ENCODE results near the gene TMEM256.
"Not testable (repeated sequence)": the region's sequence is repeated elsewhere in the genome, so short reads cannot be mapped to it uniquely, and the experiment has no call there.

Gene TMEM256

DNA sequence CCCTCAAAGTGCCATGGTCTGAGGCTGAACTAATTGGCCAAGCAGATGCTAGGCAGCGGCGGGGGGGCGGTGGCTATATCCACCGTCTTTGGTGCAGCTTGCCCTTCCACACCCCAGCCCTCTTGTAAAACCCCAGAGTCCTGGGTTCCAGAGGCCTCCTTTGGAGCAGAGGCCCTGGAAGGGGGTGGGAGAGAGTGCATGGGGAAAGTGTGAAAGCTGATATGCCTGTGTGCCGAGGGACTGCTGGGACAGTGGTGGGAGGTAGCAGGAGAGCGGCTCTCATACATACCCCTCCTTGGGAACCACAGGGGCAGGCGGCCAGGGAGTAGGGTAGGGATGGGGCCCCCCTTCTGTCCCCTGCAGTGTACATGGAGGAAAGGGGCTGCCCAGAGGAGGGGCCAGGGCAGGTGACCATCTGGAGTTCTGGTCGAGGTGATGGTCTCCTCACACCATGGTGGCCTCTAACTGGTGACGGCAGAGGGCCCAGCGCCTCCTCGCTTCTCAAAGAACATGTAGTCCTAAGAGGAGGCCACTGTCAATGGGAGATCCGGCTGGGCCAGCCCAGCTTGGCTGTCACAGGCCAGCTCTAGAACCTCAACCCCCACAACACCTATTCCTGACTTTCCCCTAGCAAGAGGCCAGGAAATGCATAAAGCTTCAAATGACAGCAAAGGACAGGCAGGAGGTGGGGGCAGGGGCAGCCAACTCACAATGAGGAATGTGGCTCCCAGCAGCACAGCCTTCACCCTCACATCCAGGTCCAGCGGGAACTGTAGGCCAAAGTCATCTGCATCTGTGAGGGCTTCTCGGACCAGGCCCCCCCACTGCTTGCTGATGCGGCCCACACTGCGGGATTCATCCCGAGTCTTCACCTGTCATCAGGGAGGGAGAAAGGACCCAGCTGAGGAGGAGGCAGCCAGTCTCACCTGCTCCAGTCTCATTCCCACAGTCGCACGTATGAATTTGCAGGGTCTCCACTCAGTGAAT, 13.7 kb downstream of the TMEM256 start:
- no peaks in the 10 kb centered on the region for H3K9me3 Mint-ChIP-seq
- H3K4me1 Mint-ChIP-seq (ENCODE audit: low read depth), result peaks cover 14% of the 10 kb centered on the region
- no peaks in the 10 kb centered on the region for H3K27me3 Mint-ChIP-seq (ENCODE audit: low read depth)
- peaks cover 17% of the 10 kb centered on the region for H3K36me3 Mint-ChIP-seq (ENCODE audit: low read depth)
- H3K4me3 Mint-ChIP-seq, result no peak overlapping the region
- no peak overlapping the region for H3K27ac Mint-ChIP-seq

DNA sequence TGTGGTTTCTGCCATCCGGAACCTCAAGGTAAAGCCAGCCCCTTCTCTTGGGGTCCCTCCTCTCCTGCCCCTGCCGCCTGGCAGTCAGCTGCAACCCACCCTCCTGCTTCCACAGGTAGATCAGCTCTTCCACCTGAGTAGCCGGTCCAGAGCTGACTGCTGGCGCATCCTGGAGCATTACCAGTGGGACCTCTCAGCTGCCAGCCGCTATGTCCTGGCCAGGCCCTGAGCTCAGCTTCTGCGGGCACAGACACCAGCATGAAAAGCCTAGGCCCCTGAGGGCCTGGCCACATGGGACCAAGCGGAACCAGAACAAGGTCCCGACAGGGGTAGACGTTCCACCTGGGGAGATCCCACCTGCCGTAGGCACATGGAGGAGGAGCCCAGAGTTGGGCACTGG, 15.0 kb downstream of the TMEM256 start:
- Mint-ChIP-seq H3K4me1 (ENCODE audit: low read depth) (peaks cover 13% of the 10 kb centered on the region), H3K36me3 (ENCODE audit: low read depth) (peaks cover 17% of the 10 kb centered on the region), H3K9me3 (no peaks in the 10 kb centered on the region), H3K27ac (no peak overlapping the region), H3K27me3 (ENCODE audit: low read depth) (no peaks in the 10 kb centered on the region), H3K4me3 (no peak overlapping the region)

DNA sequence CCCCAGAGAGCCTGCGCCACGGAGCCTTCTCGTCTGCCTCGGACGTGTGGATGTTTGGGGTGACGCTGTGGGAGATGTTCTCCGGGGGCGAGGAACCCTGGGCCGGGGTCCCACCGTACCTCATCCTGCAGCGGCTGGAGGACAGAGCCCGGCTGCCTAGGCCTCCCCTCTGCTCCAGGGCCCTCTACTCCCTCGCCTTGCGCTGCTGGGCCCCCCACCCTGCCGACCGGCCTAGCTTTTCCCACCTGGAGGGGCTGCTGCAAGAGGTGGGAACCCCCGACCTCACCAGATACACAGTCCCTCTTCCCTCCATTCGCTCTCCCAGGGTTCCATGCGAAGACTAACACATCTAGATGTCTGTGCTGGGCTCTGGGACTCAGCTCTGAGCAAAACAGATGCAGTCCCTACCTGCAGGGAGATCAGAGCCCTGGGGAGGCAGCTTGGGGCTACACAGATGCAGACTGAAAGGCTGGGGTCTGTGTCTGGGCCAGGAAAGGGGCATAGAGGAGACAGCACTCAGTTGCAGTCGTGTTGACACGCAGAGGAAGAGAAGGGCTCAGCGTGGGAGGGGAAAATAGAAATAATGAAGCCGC, 19.3 kb downstream of the TMEM256 start:
- H3K27ac Mint-ChIP-seq, result peak overlapping the region; percentile 41
- peaks cover 7% of the 10 kb centered on the region for H3K4me1 Mint-ChIP-seq (ENCODE audit: low read depth)
- no peaks in the 10 kb centered on the region for H3K9me3 Mint-ChIP-seq
- H3K27me3 Mint-ChIP-seq (ENCODE audit: low read depth), result peaks cover 31% of the 10 kb centered on the region
- H3K36me3 Mint-ChIP-seq (ENCODE audit: low read depth), result peaks cover 2% of the 10 kb centered on the region
- peak overlapping the region; percentile 73 for H3K4me3 Mint-ChIP-seq

DNA sequence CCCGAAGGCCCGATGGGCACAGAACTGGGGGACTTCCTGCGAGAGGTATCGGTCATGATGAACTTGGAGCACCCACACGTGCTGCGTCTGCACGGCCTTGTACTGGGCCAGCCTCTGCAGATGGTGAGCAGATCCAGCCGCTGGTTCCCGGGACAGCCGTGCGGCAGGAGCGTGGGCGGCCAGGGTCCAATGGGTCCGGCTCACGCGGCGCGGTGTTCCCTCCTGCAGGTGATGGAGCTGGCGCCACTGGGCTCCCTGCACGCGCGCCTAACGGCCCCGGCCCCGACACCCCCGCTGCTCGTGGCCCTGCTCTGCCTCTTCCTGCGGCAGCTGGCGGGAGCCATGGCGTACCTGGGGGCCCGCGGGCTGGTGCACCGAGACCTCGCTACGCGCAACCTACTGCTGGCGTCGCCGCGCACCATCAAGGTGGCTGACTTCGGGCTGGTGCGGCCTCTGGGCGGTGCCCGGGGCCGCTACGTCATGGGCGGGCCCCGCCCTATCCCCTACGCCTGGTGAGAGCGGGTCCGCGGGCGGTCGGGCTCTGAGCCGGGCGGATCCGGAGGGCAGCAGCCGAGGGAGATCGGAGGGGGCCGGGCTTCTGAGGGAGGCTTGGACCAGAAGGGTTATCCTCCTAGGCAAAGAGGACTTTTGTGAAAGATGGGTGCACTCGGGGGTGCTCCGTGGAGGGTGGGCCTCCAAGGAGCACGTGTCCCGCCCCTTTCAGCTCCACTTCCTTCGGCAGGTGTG, 20.0 kb downstream of the TMEM256 start:
- Mint-ChIP-seq H3K4me1 (ENCODE audit: low read depth) (peaks cover 7% of the 10 kb centered on the region), H3K27ac (peak overlapping the region; percentile 69)

DNA sequence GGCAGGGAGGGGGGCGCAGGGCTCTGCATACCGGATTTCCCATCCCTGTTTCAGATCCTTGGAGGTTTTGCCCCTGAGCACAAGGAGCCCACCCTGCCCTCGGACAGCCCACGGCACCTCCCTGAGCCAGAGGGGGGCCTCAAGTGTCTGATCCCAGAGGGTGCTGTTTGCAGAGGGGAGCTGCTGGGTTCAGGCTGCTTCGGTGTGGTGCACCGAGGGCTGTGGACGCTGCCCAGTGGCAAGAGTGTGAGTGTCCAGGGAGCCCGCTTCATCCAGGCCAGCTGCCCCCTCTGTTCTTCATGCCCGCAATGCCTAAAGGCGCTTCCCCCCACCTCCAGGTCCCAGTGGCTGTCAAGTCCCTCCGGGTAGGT, 20.5 kb downstream of the TMEM256 start:
- Mint-ChIP-seq H3K4me3 (no peak overlapping the region), H3K9me3 (peaks cover 6% of the 10 kb centered on the region), H3K4me1 (ENCODE audit: low read depth) (peaks cover 7% of the 10 kb centered on the region), H3K27ac (peak overlapping the region; percentile 15), H3K27me3 (ENCODE audit: low read depth) (peaks cover 38% of the 10 kb centered on the region), H3K36me3 (ENCODE audit: low read depth) (peaks cover 2% of the 10 kb centered on the region)

More for the DNA sequence above, 20.0 kb downstream of the TMEM256 start:
- H3K9me3 Mint-ChIP-seq, result peaks cover 6% of the 10 kb centered on the region
- peaks cover 2% of the 10 kb centered on the region for H3K36me3 Mint-ChIP-seq (ENCODE audit: low read depth)
- H3K27me3 Mint-ChIP-seq (ENCODE audit: low read depth), result peaks cover 38% of the 10 kb centered on the region
- H3K4me3 Mint-ChIP-seq, result peak overlapping the region; percentile 73

DNA sequence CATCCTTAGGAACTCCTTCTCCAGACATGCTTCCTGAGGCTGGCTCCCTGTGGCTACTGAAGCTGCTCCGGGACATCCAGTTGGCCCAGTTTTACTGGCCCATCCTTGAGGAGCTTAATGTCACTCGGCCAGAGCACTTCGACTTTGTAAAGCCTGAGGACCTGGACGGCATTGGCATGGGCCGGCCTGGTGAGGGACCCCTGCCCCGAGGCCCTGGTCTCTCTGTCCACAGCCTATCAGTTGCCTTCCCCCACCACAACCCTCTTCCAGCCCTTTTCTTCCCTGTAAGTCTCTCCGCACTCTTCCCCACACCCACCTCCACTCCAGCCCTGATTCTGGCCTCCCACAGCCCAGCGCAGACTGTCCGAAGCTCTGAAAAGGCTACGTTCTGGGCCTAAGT, 21.0 kb downstream of the TMEM256 start:
- H3K9me3 Mint-ChIP-seq, result peaks cover 6% of the 10 kb centered on the region
- no peak overlapping the region for H3K4me3 Mint-ChIP-seq
- H3K4me1 Mint-ChIP-seq (ENCODE audit: low read depth), result peaks cover 7% of the 10 kb centered on the region
- H3K27ac Mint-ChIP-seq, result no peak overlapping the region
- peaks cover 2% of the 10 kb centered on the region for H3K36me3 Mint-ChIP-seq (ENCODE audit: low read depth)
- peaks cover 38% of the 10 kb centered on the region for H3K27me3 Mint-ChIP-seq (ENCODE audit: low read depth)

DNA sequence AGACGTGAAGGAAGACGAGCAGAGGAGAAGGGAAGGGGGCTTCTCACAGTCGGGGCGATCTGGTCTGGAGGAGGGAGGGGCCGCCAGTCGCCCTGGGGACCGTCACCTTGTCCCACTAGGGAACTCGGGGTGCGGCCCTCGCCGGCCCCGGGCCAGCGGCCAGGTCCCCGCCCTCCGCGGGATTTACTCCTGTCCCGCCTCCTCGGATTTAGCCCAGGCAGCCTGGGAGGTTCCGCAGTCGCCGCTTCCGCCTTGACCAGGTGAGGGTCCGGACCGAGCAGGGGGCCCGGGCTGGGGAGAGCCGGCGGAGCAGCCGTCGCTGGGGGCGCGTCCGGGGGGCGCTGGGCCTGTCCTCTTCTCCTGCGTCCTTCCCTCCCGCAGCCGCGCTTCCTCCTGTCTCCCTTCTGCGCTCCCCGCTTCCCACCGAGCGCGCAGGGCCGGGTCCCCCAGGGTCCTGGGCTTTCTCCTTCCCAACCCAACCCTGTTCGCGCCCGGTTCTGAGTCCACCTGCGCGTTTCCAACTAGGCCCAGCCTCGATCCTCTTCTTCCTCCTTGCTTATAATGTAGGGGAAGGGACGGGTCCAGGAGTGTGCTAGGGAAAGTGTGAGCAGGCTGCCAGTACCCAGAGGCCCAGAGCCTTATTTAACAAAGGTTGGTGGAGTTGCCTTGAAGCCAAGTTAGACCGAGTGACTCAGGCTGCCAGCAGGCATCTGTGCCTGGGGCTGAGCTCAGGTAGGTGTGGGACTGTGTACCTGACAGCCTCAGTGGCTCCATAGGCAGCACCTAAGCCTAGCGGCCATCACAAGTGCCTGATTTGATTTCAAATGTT, 22.8 kb downstream of the TMEM256 start, which contains the start of gene TNK1:
Gene TNK1, plus strand, starts transcription at position 235 of the 829 bp plus-strand sequence. CDS start 1,838 bp downstream, outside the sequence.
- Mint-ChIP-seq H3K4me3 (no peak within 1 kb of the TSS), H3K27me3 (ENCODE audit: low read depth) (peaks cover 45% of the 10 kb centered on the region), H3K36me3 (ENCODE audit: low read depth) (peaks cover 1% of the 10 kb centered on the region), H3K4me1 (ENCODE audit: low read depth) (peaks cover 7% of the 10 kb centered on the region), H3K9me3 (peaks cover 6% of the 10 kb centered on the region), H3K27ac (no peak within 1 kb of the TSS)

DNA sequence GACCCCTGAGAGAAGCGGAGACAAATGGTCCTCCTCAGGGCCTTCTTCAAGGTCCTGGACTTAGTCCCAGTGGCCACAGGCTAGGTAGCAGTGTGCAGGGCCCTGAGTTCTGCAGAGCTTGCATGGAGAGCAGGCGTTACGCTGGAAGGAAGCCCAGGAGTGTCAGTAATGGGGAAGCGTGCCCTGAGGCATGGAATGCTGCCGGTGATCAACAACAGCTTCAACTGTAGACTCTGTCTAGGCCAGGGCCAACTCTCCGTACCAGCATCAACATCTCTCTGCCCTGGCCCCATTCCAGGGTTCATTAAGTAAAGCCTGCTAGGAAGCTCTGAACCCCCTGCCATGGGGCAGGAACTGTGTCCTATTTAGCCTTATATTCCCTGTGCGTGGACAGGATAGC, 23.6 kb downstream of the TMEM256 start:
- H3K36me3 Mint-ChIP-seq (ENCODE audit: low read depth), result peaks cover 1% of the 10 kb centered on the region
- peaks cover 45% of the 10 kb centered on the region for H3K27me3 Mint-ChIP-seq (ENCODE audit: low read depth)
- no peak overlapping the region for H3K27ac Mint-ChIP-seq
- peaks cover 7% of the 10 kb centered on the region for H3K4me1 Mint-ChIP-seq (ENCODE audit: low read depth)
- H3K4me3 Mint-ChIP-seq, result no peak overlapping the region
- H3K9me3 Mint-ChIP-seq, result peaks cover 6% of the 10 kb centered on the region

DNA sequence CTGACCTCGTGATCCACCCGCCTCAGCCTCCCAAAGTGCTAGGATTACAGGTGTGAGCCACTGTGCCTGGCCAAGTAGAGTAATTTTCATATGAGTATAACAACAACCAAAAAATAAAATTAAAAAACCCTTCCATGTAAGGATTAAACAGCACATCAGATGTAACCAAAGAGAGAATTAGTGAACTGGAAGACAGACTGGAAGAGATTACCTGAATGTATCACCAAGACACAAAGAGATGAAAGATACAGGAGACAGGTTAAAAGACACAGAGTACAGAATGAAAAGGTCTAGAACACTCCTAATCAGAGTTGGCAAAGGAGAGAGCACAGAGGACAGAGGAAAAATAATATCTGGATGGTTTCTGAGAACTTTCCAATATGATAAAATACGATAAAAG, 24.8 kb downstream of the TMEM256 start:
- H3K9me3 Mint-ChIP-seq, result peaks cover 6% of the 10 kb centered on the region
- H3K36me3 Mint-ChIP-seq (ENCODE audit: low read depth), result peaks cover 1% of the 10 kb centered on the region
- peaks cover 4% of the 10 kb centered on the region for H3K4me1 Mint-ChIP-seq (ENCODE audit: low read depth)
- H3K27me3 Mint-ChIP-seq (ENCODE audit: low read depth), result peaks cover 49% of the 10 kb centered on the region
- H3K27ac Mint-ChIP-seq, result no peak overlapping the region
- H3K4me3 Mint-ChIP-seq, result no peak overlapping the region

DNA sequence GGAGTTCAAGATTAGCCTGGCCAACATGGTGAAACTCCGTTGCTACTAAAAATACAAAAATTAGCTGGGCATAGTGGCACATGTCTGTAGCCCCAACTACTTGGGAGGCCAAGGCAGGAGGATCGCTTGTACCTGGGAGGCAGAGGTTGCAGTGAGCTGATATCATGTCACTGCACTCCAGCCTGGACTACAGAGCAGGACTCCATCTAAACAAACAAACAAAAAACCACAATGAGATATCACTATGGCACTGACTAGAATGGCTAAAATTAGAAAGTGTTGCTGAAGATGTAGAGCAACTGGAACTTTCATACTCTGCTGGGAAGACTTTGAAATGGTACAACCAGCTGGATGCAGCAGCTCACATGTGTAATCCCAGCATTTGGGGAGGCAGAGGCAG, 29.5 kb downstream of the TMEM256 start:
- peaks cover 4% of the 10 kb centered on the region for H3K9me3 Mint-ChIP-seq
- H3K27me3 Mint-ChIP-seq (ENCODE audit: low read depth), result peaks cover 21% of the 10 kb centered on the region
- no peaks in the 10 kb centered on the region for H3K36me3 Mint-ChIP-seq (ENCODE audit: low read depth)
- H3K27ac Mint-ChIP-seq, result no peak overlapping the region
- no peaks in the 10 kb centered on the region for H3K4me1 Mint-ChIP-seq (ENCODE audit: low read depth)
- no peak overlapping the region for H3K4me3 Mint-ChIP-seq

DNA sequence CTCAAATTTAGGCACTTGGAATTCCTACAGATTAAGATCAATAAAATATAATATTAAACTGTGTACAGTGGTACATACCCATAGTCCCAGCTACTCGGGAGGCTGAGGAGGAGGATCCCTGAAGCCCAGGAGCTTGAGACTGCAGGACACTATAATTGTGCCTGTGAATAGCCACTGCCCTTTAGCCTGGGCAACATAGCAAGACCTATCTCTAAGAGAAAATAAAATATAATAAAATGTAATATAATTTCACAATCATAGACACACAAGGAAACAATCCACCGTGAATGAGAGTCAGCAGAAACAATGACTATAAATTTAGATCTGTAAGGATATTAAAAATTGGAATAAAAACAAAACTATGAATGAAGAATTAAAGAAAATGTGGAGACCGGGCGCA, 33.0 kb downstream of the TMEM256 start:
- Mint-ChIP-seq H3K27me3 (ENCODE audit: low read depth) (peaks cover 14% of the 10 kb centered on the region), H3K4me3 (no peak overlapping the region), H3K36me3 (ENCODE audit: low read depth) (no peaks in the 10 kb centered on the region), H3K27ac (no peak overlapping the region), H3K4me1 (ENCODE audit: low read depth) (no peaks in the 10 kb centered on the region), H3K9me3 (no peaks in the 10 kb centered on the region)

DNA sequence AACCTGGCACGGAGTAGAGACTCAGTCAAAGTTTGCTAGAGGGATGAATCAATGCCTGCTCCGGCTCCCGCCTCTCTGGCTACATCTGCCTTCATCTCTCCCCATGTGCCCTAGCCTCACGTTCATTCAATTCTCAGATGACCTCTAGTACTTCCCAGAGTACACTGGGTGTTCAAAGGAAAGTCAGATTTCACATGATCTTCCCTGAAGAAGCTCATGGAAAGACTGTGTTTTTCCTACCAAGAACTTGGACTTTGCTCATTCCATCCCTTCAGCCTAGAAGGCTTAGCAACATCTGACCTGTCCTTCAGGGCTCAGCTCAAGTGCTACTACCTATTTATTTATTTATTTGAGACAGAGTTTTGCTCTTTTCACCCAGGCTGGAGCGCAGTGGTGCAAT, 34.1 kb downstream of the TMEM256 start:
- no peaks in the 10 kb centered on the region for H3K36me3 Mint-ChIP-seq (ENCODE audit: low read depth)
- no peaks in the 10 kb centered on the region for H3K9me3 Mint-ChIP-seq
- H3K4me3 Mint-ChIP-seq, result no peak overlapping the region
- peaks cover 14% of the 10 kb centered on the region for H3K27me3 Mint-ChIP-seq (ENCODE audit: low read depth)
- H3K4me1 Mint-ChIP-seq (ENCODE audit: low read depth), result no peaks in the 10 kb centered on the region
- H3K27ac Mint-ChIP-seq, result no peak overlapping the region

DNA sequence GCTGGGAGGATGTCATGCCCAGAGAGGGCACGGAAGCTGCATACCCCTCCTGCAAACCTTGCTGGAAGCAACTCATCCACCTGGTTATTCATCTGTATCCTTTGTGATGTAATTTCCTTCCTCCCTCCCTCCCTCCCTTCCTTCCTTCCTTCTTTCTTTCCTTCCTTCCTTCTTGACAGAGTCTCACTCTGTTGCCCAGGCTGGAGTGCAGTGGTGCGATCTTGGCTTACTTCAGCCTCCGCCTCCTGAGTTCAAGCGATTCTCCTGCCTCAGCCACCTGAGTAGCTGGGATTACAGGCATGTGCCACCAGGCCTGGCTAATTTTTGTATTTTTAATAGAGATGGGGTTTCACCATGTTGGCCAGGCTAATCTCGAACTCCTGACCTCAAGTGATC, 35.3 kb downstream of the TMEM256 start:
- not testable (repeated sequence) for H3K4me3 Mint-ChIP-seq; H3K27me3 Mint-ChIP-seq (ENCODE audit: low read depth); H3K27ac Mint-ChIP-seq; H3K36me3 Mint-ChIP-seq (ENCODE audit: low read depth); H3K4me1 Mint-ChIP-seq (ENCODE audit: low read depth); H3K9me3 Mint-ChIP-seq
